RWPE2 (cell line): ENCODE data around the gene TEX22.

ENCODE experiments used
- ATAC-seq: fragments of 200-7000 bp; cut with Tn5 transposase; 3 replicates; pipeline ENCODE4 v1.9.1; 2021; ENCODE audit warnings: low read depth
- DNase-seq: peaks from one replicate; pipeline ENCODE4 v3.0.0-alpha.2; 2020; ENCODE audit warnings: low spot score
- H3K27ac ChIP-seq: fragments of 450-650 bp; 2 replicates; pipeline ENCODE4 v1.5.1; 2017; ENCODE audit warnings: mild to moderate bottlenecking; ENCODE audit not compliant: poor library complexity, severe bottlenecking
- H3K27me3 ChIP-seq: fragments of 250-450 bp; sonication (Bioruptor Pico); 2 replicates; pipeline ENCODE4 v1.5.1; 2021; ENCODE audit warnings: mild to moderate bottlenecking, moderate library complexity; ENCODE audit not compliant: insufficient read depth, poor library complexity, severe bottlenecking
- H3K36me3 ChIP-seq: fragments of 250-450 bp; sonication (Bioruptor Pico); 2 replicates; pipeline ENCODE4 v1.5.1; 2020; ENCODE audit warnings: low read depth, mild to moderate bottlenecking, moderate library complexity
- H3K4me1 ChIP-seq: fragments of 250-450 bp; sonication (Bioruptor Pico); 2 replicates; pipeline ENCODE4 v1.5.1; 2021; ENCODE audit warnings: mild to moderate bottlenecking, moderate library complexity; ENCODE audit not compliant: insufficient read depth, poor library complexity, severe bottlenecking
- H3K4me3 ChIP-seq: fragments of 250-450 bp; sonication (Bioruptor Pico); 2 replicates; pipeline ENCODE4 v1.5.1; 2021; ENCODE audit warnings: mild to moderate bottlenecking, moderate library complexity; ENCODE audit not compliant: severe bottlenecking
- H3K9me3 ChIP-seq: fragments of 250-450 bp; sonication (Bioruptor Pico); 2 replicates; pipeline ENCODE4 v1.5.1; 2021; ENCODE audit warnings: mild to moderate bottlenecking, moderate library complexity; ENCODE audit not compliant: severe bottlenecking
- TF ChIP-seq, protein P1 (sequence below): fragments of 450-650 bp; IDR thresholded peaks from one replicate; pipeline ENCODE4 v1.5.1; 2017; ENCODE audit warnings: mild to moderate bottlenecking, moderate library complexity; ENCODE audit not compliant: poor library complexity, severe bottlenecking

TEX22 gene

GRCh38 chr14:105363847-105364708 lies 34.3 kb upstream of the TEX22 start:
- Histone ChIP-seq H3K4me3 (no peak overlapping the region), H3K9me3 (no peaks in the 10 kb centered on the region), H3K36me3 (peaks cover 4% of the 10 kb centered on the region; the same call in 1 of the 2 replicates), H3K4me1 (no peaks in the 10 kb centered on the region), H3K27me3 (no peaks in the 10 kb centered on the region), H3K27ac (no peak overlapping the region)
- DNase-seq (peak; percentile 73), ATAC-seq (peak; percentile 88)
- TF ChIP-seq, protein P1, sequence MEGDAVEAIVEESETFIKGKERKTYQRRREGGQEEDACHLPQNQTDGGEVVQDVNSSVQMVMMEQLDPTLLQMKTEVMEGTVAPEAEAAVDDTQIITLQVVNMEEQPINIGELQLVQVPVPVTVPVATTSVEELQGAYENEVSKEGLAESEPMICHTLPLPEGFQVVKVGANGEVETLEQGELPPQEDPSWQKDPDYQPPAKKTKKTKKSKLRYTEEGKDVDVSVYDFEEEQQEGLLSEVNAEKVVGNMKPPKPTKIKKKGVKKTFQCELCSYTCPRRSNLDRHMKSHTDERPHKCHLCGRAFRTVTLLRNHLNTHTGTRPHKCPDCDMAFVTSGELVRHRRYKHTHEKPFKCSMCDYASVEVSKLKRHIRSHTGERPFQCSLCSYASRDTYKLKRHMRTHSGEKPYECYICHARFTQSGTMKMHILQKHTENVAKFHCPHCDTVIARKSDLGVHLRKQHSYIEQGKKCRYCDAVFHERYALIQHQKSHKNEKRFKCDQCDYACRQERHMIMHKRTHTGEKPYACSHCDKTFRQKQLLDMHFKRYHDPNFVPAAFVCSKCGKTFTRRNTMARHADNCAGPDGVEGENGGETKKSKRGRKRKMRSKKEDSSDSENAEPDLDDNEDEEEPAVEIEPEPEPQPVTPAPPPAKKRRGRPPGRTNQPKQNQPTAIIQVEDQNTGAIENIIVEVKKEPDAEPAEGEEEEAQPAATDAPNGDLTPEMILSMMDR, result no peak

DNA sequence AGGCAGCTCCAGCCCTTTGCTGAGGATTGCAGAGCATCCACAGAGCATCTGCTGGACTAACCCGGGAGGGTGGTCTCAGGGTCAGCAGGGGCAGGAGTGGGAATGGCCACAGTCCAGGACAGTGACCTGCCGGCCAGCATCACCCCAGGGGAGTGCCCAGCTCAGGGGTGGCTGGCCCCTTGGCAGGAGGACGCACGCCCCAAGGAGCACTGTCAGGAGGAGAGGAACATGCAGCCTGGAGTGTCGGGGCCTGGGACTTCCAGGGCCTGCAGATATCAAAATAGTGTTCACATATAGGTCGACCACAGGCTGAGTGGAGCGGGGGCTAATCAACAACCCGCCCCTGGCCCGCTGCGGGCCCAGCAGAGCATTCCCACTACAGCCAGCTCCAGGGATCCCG lies 33.2 kb upstream of the TEX22 start:
- H3K9me3 ChIP-seq, result no peaks in the 10 kb centered on the region
- no peak for ATAC-seq
- no peaks in the 10 kb centered on the region for H3K4me1 ChIP-seq
- TF ChIP-seq, protein P1, result no peak
- H3K27me3 ChIP-seq, result no peaks in the 10 kb centered on the region
- H3K27ac ChIP-seq, result no peak overlapping the region
- H3K4me3 ChIP-seq, result no peak overlapping the region
- no peak for DNase-seq
- H3K36me3 ChIP-seq, result peaks cover 4% of the 10 kb centered on the region; the same call in 1 of the 2 replicates

GRCh38 chr14:105365681-105366080 lies 32.7 kb upstream of the TEX22 start:
- H3K9me3 ChIP-seq, result no peaks in the 10 kb centered on the region
- H3K27me3 ChIP-seq, result no peaks in the 10 kb centered on the region
- no peak overlapping the region for H3K4me3 ChIP-seq
- H3K4me1 ChIP-seq, result no peaks in the 10 kb centered on the region
- ATAC-seq, result no peak
- DNase-seq, result no peak
- H3K27ac ChIP-seq, result no peak overlapping the region
- H3K36me3 ChIP-seq, result peaks cover 4% of the 10 kb centered on the region; the same call in 1 of the 2 replicates
- TF ChIP-seq, protein P1, result no peak

DNA sequence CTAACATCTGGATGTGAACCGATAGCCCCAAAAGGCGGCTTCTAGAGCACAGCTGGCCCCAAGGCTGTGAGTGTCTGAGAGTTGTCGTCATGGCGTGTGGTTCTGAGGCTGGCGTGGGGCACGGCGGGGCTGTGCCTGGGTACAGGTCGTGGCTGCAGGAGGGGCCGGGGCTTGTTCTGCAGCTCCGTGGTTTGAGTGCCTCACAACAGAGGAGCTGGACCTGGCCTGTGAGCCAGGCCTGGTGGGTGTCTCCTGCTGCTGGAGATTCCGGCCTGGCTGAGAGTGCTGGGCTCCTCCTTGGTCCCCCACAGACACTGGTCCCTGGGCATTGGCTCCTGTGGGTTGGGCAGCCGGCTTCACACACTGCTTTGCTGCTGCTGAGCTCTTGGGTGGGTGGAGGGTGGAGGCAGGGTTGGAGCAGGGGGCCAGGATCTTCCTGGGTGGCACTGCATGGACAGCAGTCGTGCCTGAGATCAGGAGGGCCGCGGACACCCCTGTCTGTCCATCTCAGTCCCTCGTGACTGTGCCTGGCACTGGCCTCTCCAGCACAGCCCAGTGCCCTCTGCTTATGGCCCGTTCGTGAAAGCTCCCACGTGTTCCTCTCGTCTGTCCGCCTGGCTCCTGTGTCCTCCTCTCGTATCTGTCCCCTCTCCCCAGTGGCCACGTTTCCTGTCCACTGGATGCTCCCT lies 31.8 kb upstream of the TEX22 start:
- Histone ChIP-seq H3K36me3 (no peaks in the 10 kb centered on the region), H3K27ac (no peak overlapping the region), H3K27me3 (no peaks in the 10 kb centered on the region), H3K4me1 (no peaks in the 10 kb centered on the region), H3K4me3 (no peak overlapping the region), H3K9me3 (no peaks in the 10 kb centered on the region)
- TF ChIP-seq, protein P1, result no peak
- ATAC-seq, result no peak
- peak; percentile 66 for DNase-seq
